Measurements from ENCODE around the gene IFFO2. TPM values are rescaled to one million over a fixed set of nuclear protein-coding genes. Genes with fewer than 3 reads are reported as not detected.

IFFO2 gene
- polyA plus RNA-seq, 1 of the 3 experiments (the other 2 are of a cell fraction): 10.5 TPM

GRCh38 chr1:18923756-18924211 lies 32.7 kb downstream of the IFFO2 start (continued):
- TF ChIP-seq IRF3 (IDR thresholded peaks at IDR 0.05; ENCODE audit: low read depth, low read length): no peak
- TF ChIP-seq SIN3A (IDR thresholded peaks at IDR 0.05; ENCODE audit: borderline replicate concordance, low read depth, low read length): no peak
- TF ChIP-seq FOXJ3 (CRISPR knock-in tag; IDR thresholded peaks at IDR 0.05): no peak
- no peak for TF ChIP-seq TAF1 (IDR thresholded peaks at IDR 0.05; ENCODE audit: borderline replicate concordance, low read depth, low read length)
- TF ChIP-seq RAD21 (IDR thresholded peaks at IDR 0.05; ENCODE audit: low read length): no peak; the same call in 1 of the 2 replicates
- 0 out of 2 replicates have a peak, but pooled peaks have one; percentile 23 for TF ChIP-seq TCF12 (IDR thresholded peaks at IDR 0.05)
- no peak for TF ChIP-seq USF2 (IDR thresholded peaks at IDR 0.05; ENCODE audit: borderline replicate concordance, low read depth, low read length)
- TF ChIP-seq RXRA (IDR thresholded peaks at IDR 0.05; ENCODE audit: borderline replicate concordance, low read depth): no peak
- no peak for TF ChIP-seq NFIC (IDR thresholded peaks at IDR 0.05; ENCODE audit: borderline replicate concordance)
- TF ChIP-seq MXI1 (IDR thresholded peaks at IDR 0.05; ENCODE audit: low read depth, low read length): peak; percentile 82; the same call in 1 of the 2 replicates
- TF ChIP-seq GATA2 (CRISPR knock-in tag; IDR thresholded peaks at IDR 0.05): no peak
- TF ChIP-seq YY1 (IDR thresholded peaks at IDR 0.05; ENCODE audit: low read depth): no peak
- no peak for TF ChIP-seq PBX3 (IDR thresholded peaks at IDR 0.05)
- TF ChIP-seq CTCF (IDR thresholded peaks at IDR 0.05): no peak

Data from SK-N-SH (cell line).